Fibroblast of lung (primary cell): ENCODE measurements around the gene ADAD1. TPM values are rescaled to one million over a fixed set of nuclear protein-coding genes. Genes with fewer than 3 reads are reported as not detected.
"Not testable (repeated sequence)": the region's sequence is repeated elsewhere in the genome, so short reads cannot be mapped to it uniquely, and the experiment has no call there.

Source experiments
- DNase-seq, 2 donors: peaks; one replicate each; pipeline versions ENCODE4 v3.0.0 to v3.0.0-alpha.2; 2010; ENCODE audit warnings: low read depth in 2 of 2
- H2AFZ ChIP-seq: 2 replicates; pipeline ENCODE4 v1.5.1; 2012; ENCODE audit warnings: low read length, control low read depth, inconsistent platforms
- H3K27ac ChIP-seq: 2 replicates; pipeline ENCODE4 v1.5.1; 2011; ENCODE audit warnings: low read length, control low read depth; ENCODE audit not compliant: insufficient read depth
- H3K27me3 ChIP-seq: 2 replicates; pipeline ENCODE4 v1.5.1; 2011; ENCODE audit warnings: mild to moderate bottlenecking, low read length; ENCODE audit not compliant: control insufficient read depth, insufficient read depth
- H3K36me3 ChIP-seq: 2 replicates; pipeline ENCODE4 v1.5.1; 2011; ENCODE audit warnings: low read length; ENCODE audit not compliant: control insufficient read depth, insufficient read depth
- H3K4me1 ChIP-seq: 2 replicates; pipeline ENCODE4 v1.5.1; 2011; ENCODE audit warnings: low read length; ENCODE audit not compliant: control insufficient read depth, insufficient read depth; ENCODE audit errors: extremely low read depth
- H3K4me2 ChIP-seq: 2 replicates; pipeline ENCODE4 v1.5.1; 2011; ENCODE audit warnings: low read length, control low read depth; ENCODE audit not compliant: insufficient read depth; ENCODE audit errors: extremely low read depth
- H3K4me3 ChIP-seq, 4 experiments: fragments of 200-600 bp in 1 of 4; sonication (generic) in 1 of 4; replicated peaks in 1 of 4; 2 replicates each; pipeline ENCODE4 v1.5.1; 2011 to 2016; ENCODE audit warnings: low read length in 4 of 4, low read depth in 3 of 4, mild to moderate bottlenecking in 3 of 4, control low read depth in 2 of 4, inconsistent platforms in 1 of 4, mixed read lengths in 1 of 4; ENCODE audit not compliant: insufficient read depth in 1 of 4; ENCODE audit errors: control extremely low read depth in 1 of 4
- H3K79me2 ChIP-seq: 2 replicates; pipeline ENCODE4 v1.5.1; 2012; ENCODE audit warnings: mild to moderate bottlenecking, low read length, inconsistent platforms; ENCODE audit not compliant: control insufficient read depth, insufficient read depth
- H3K9ac ChIP-seq: 2 replicates; pipeline ENCODE4 v1.5.1; 2011; ENCODE audit warnings: mild to moderate bottlenecking, low read length, control low read depth; ENCODE audit not compliant: insufficient read depth
- H3K9me3 ChIP-seq: 2 replicates; pipeline ENCODE4 v1.5.1; 2012; ENCODE audit warnings: low read depth, low read length; ENCODE audit not compliant: control insufficient read depth, insufficient read depth
- H4K20me1 ChIP-seq: 2 replicates; pipeline ENCODE4 v1.5.1; 2011; ENCODE audit warnings: low read length; ENCODE audit not compliant: control insufficient read depth, insufficient read depth; ENCODE audit errors: extremely low read depth
- CTCF ChIP-seq, 2 donors: IDR thresholded peaks in 1 of 2; conservative IDR thresholded peaks in 1 of 2; 1 replicate in 1 of 2; 2 replicates in 1 of 2; pipeline ENCODE4 v1.5.1; 2011 to 2012; ENCODE audit warnings: low read length in 2 of 2, control low read depth in 1 of 2, inconsistent platforms in 1 of 2, low read depth in 1 of 2, mild to moderate bottlenecking in 1 of 2
- EZH2 ChIP-seq: IDR thresholded peaks from 2 replicates; pipeline ENCODE4 v1.5.1; 2012; ENCODE audit warnings: low read length, control low read depth, mild to moderate bottlenecking; ENCODE audit errors: missing control alignments
- polyA plus RNA-seq, 2 donors: library from polyadenylated mRNA; depleted of rRNA in 1 of 2; stranded (reverse) in 1 of 2; unstranded in 1 of 2; fragments of >200 nt; gene quantifications; 2 replicates each; pipeline ENCODE4 v1.2.1, GENCODE V29; 2011 to 2012; ENCODE audit warnings: missing spikeins in 1 of 2
- total RNA-seq: library from RNA; depleted of rRNA; stranded (reverse); fragments of >200 nt; gene quantifications from 2 replicates; pipeline ENCODE4 v1.2.1, GENCODE V29; 2014

Gene ADAD1
- total and polyA plus RNA-seq, 2 donors (not counting 1 experiment from before 2014, with no cell fraction given) = not detected

GRCh38 chr4:122364700-122365404 is 14.0 kb upstream of the ADAD1 start:
- H3K27me3 ChIP-seq = no peaks in the 10 kb centered on the region
- H2AFZ ChIP-seq = no peak overlapping the region
- H3K27ac ChIP-seq = no peak overlapping the region
- no peak overlapping the region for H3K4me3 ChIP-seq
- H3K79me2 ChIP-seq = no peaks in the 10 kb centered on the region
- no peaks in the 10 kb centered on the region for H4K20me1 ChIP-seq
- no peak for TF ChIP-seq CTCF (conservative IDR thresholded peaks at IDR 0.05 in 1 of 2, IDR thresholded peaks at IDR 0.05 in 1 of 2; ENCODE audit: low read depth in 1 of 2, low read length in 2 of 2)
- no peak for TF ChIP-seq EZH2
- no peaks in the 10 kb centered on the region for H3K4me1 ChIP-seq
- H3K9me3 ChIP-seq = no peaks in the 10 kb centered on the region
- no peak overlapping the region for H3K4me2 ChIP-seq
- no peak for DNase-seq
- H3K36me3 ChIP-seq = peaks cover 2% of the 10 kb centered on the region
- H3K9ac ChIP-seq = no peak overlapping the region

- H4K20me1 ChIP-seq, H2AFZ ChIP-seq, H3K36me3 ChIP-seq, H3K27ac ChIP-seq, H3K27me3 ChIP-seq, H3K79me2 ChIP-seq, H3K9me3 ChIP-seq, H3K4me3 ChIP-seq, DNase-seq, H3K4me1 ChIP-seq, H3K4me2 ChIP-seq, H3K9ac ChIP-seq: not testable (repeated sequence)
Observed at GRCh38 chr4:122368786-122369185, 10.0 kb upstream of the ADAD1 start.

- H3K4me1 ChIP-seq = no peaks in the 10 kb centered on the region
- H3K27ac ChIP-seq = no peak overlapping the region
- no peaks in the 10 kb centered on the region for H3K36me3 ChIP-seq
- no peaks in the 10 kb centered on the region for H3K79me2 ChIP-seq
- no peaks in the 10 kb centered on the region for H3K9me3 ChIP-seq
- no peak overlapping the region for H3K4me2 ChIP-seq
- H2AFZ ChIP-seq = no peak overlapping the region
- H4K20me1 ChIP-seq = no peaks in the 10 kb centered on the region
- no peak for DNase-seq
- H3K9ac ChIP-seq = no peak overlapping the region
- TF ChIP-seq EZH2 (no peak), CTCF (conservative IDR thresholded peaks at IDR 0.05 in 1 of 2, IDR thresholded peaks at IDR 0.05 in 1 of 2; ENCODE audit: low read depth in 1 of 2, low read length in 2 of 2) (no peak)
- no peaks in the 10 kb centered on the region for H3K27me3 ChIP-seq
- H3K4me3 ChIP-seq = no peak overlapping the region
Observed at GRCh38 chr4:122377352-122377751, 1.5 kb upstream of the ADAD1 start.
